ENCODE measurements around the gene SLC26A1. TPM values are rescaled to one million over a fixed set of nuclear protein-coding genes. Genes with fewer than 3 reads are reported as not detected.

The SLC26A1 gene
- total and polyA plus RNA-seq, 2 donors (not counting 3 experiments of a cell fraction or from before 2014, with no cell fraction given) = 0.10 TPM; not detected in 1

- DNase-seq (ENCODE audit: low read depth, low spot score) = no peak
- no peak overlapping the region for H2AFZ ChIP-seq (ENCODE audit: low read depth, low read length)
- no peak overlapping the region for H3K4me3 ChIP-seq (replicated peaks in 1 of 3; ENCODE audit: insufficient read depth in 1 of 3, low read depth in 1 of 3, low read length in 3 of 3)
- H3K9me1 ChIP-seq (replicated peaks; ENCODE audit: control insufficient read depth, extremely low read depth, insufficient read depth, low read length) = no peaks in the 10 kb centered on the region
- no peak for TF ChIP-seq POLR2AphosphoS5 (IDR thresholded peaks at IDR 0.05; ENCODE audit: insufficient read depth, low read depth, low read length)
- TF ChIP-seq POLR2A (IDR thresholded peaks at IDR 0.05; ENCODE audit: low read depth, low read length) = no peak
- no peak for TF ChIP-seq CTCF (IDR thresholded peaks at IDR 0.05; ENCODE audit: extremely low read depth in 1 of 2, insufficient read depth in 1 of 2, low read depth in 1 of 2, low read length in 2 of 2)
- TF ChIP-seq JUN (IDR thresholded peaks at IDR 0.05; ENCODE audit: borderline replicate concordance, insufficient read depth, insufficient read length, low read depth) = no peak
- TF ChIP-seq MAX (IDR thresholded peaks at IDR 0.05; ENCODE audit: insufficient read depth, insufficient read length) = no peak
- no peak for TF ChIP-seq EZH2 (IDR thresholded peaks at IDR 0.05; ENCODE audit: borderline replicate concordance, low read depth, low read length, severe bottlenecking)
- no peak for TF ChIP-seq MYC (IDR thresholded peaks at IDR 0.05; ENCODE audit: low read depth, low read length)
- TF ChIP-seq GATA2 (IDR thresholded peaks at IDR 0.05; ENCODE audit: insufficient read depth, insufficient read length, low read depth, low read length) = no peak
- no peak for TF ChIP-seq FOS (IDR thresholded peaks at IDR 0.05; ENCODE audit: borderline replicate concordance, insufficient read depth, low read length)
- peaks cover 0 to 22% of the 10 kb centered on the region in 2 experiments for H3K36me3 ChIP-seq (ENCODE audit: control insufficient read depth in 2 of 2, extremely low read depth in 1 of 2, insufficient read depth in 2 of 2, low read length in 2 of 2)
- no peak overlapping the region for H3K4me2 ChIP-seq (ENCODE audit: insufficient read depth, low read length)
- H3K27ac ChIP-seq (ENCODE audit: insufficient read depth, low read depth, low read length) = no peak overlapping the region
- no peaks in the 10 kb centered on the region for H3K79me2 ChIP-seq (ENCODE audit: control insufficient read depth, insufficient read depth, low read length)
- ChIA-PET POLR2A (no interaction called here), CTCF (no interaction called here)
- H4K20me1 ChIP-seq (replicated peaks; ENCODE audit: control insufficient read depth, extremely low read depth, insufficient read depth, low read length) = no peaks in the 10 kb centered on the region
- H3K4me1 ChIP-seq (ENCODE audit: control insufficient read depth, extremely low read depth, insufficient read depth, low read length) = no peaks in the 10 kb centered on the region
- H3K9me3 ChIP-seq (replicated peaks; ENCODE audit: control insufficient read depth, insufficient read depth, low read length) = no peaks in the 10 kb centered on the region
- H3K9ac ChIP-seq (replicated peaks; ENCODE audit: extremely low read depth, insufficient read depth, low read length) = no peak overlapping the region
- dilution Hi-C loops (cut with MboI; ENCODE audit: extremely low pct_ligation_motif_present, low sequenced_read_pairs) = no loop called here
- no peak for FAIRE-seq
- intact Hi-C loops (cut with micrococcal nuclease) = no loop called here
- H3K27me3 ChIP-seq (ENCODE audit: control insufficient read depth in 2 of 2, insufficient read depth in 2 of 2, low read length in 2 of 2) = no peaks in the 10 kb centered on the region
- BruUV-seq (replicated peaks) = no TSS peak
Measured at GRCh38 chr4:960636-961350, 32.4 kb downstream of the SLC26A1 start.

All from endothelial cell of umbilical vein (primary cell).